Activated T-helper 1 cell treated with anti-CD3 and anti-CD28 coated beads, Interleukin-12 subunit alpha, Interleukin-12 subunit beta, Interleukin-2, Interleukin-4 antibody, amounts not matched to agents 30 ng/mL and 10 ng/mL and 1 ng/mL, durations not matched to agents 14 hours and 24 hours and 36 hours (primary cell): Measurements from ENCODE around the gene C2orf81. TPM values are rescaled to one million over a fixed set of nuclear protein-coding genes. Genes with fewer than 3 reads are reported as not detected.

ENCODE experiments used
- DNase-seq: peaks from one replicate; pipeline ENCODE4 v3.0.0; 2021; ENCODE audit warnings: low spot score
- H3K27ac Mint-ChIP-seq: one replicate; pipeline ENCODE4 v1.8.0; 2021; ENCODE audit warnings: mild to moderate bottlenecking, mixed read lengths
- H3K27me3 Mint-ChIP-seq: one replicate; pipeline ENCODE4 v1.8.0; 2022; ENCODE audit warnings: mild to moderate bottlenecking, moderate library complexity, mixed read lengths; ENCODE audit not compliant: insufficient read depth
- H3K36me3 Mint-ChIP-seq: one replicate; pipeline ENCODE4 v1.8.0; 2021; ENCODE audit warnings: low read depth, mixed read lengths
- H3K4me1 Mint-ChIP-seq: one replicate; pipeline ENCODE4 v1.8.0; 2021; ENCODE audit warnings: low read depth, mixed read lengths
- H3K4me3 Mint-ChIP-seq: one replicate; pipeline ENCODE4 v1.8.0; 2021; ENCODE audit warnings: mild to moderate bottlenecking, moderate library complexity, mixed read lengths
- H3K9me3 Mint-ChIP-seq: one replicate; pipeline ENCODE4 v1.8.0; 2021; ENCODE audit warnings: mixed read lengths
- intact Hi-C: fragments of 100-400 bp; cut with micrococcal nuclease; formaldehyde crosslinking; loops from one replicate; pipeline ENCODE4 v1.15.1; 2024
- total RNA-seq: library from RNA; stranded (reverse); gene quantifications from 2 replicates; pipeline ENCODE4 v1.2.3, GENCODE V29; 2022

Gene C2orf81
- total RNA-seq, 1 donor from 2014 or later = 1.9 TPM

DNA sequence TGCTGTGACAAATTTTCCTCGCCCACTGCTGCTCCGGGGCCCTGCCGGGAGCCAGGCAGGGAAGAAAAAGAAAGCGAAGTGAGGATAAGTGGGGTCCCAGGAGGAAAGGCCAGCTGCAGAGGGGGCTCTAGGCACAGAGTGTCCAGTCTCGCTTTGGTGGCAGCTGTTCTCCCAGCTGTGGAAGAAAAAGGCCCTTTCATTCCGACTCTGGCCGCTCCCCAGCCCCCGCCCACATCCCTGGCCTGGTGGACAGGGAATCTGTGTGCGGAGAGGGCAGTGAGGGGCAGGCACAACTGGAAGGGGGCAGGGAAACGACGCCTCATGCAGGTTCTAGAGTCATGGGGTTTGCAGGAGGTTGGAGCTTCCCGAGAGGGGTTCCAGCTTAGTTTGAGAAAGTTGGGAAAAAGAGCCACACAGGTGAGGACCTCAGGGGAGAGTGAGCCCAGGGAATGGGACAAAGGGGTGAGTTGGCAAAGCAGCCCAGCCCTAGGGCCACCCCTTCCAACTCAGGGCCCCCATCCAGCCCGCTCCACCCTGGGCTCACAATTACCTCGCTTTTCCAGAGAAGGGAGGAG, 18.5 kb upstream of the C2orf81 start:
- DNase-seq = no peak
- Mint-ChIP-seq H3K27me3 (peaks cover 33% of the 10 kb centered on the region), H3K27ac (peak overlapping the region; percentile 10), H3K36me3 (no peaks in the 10 kb centered on the region), H3K9me3 (no peaks in the 10 kb centered on the region), H3K4me3 (peak overlapping the region; percentile 27), H3K4me1 (peaks cover 22% of the 10 kb centered on the region)
- intact Hi-C loops = loop anchor here (1.0 to 2.0 kb wide), 2 partner anchors 15 to 19 kb away; partner anchors contain the start of genes C2orf81, INO80B and WDR54

DNA sequence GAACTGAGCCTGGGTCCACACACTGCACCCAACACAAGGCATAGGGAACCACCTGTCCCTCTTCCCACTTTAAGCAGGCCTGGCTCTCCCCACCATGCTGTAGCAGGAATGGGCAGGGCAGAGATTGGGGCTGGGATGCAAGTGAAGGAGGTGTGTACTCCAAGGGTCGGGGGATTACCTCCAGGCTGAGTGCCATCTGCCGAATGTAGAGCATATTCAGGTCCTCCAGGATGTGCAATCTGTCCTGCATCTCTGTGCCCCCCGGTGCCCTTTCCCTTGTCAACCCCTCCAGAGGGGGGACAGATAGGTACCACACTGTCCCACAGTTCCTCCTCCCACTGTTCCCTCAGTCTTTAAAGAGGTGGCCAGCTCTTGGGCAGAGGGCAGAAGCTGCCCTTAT, 18.0 kb upstream of the C2orf81 start:
- Mint-ChIP-seq H3K36me3 (no peaks in the 10 kb centered on the region), H3K27ac (no peak overlapping the region), H3K4me1 (peaks cover 17% of the 10 kb centered on the region), H3K27me3 (peaks cover 28% of the 10 kb centered on the region), H3K4me3 (no peak overlapping the region), H3K9me3 (no peaks in the 10 kb centered on the region)
- DNase-seq = no peak
- intact Hi-C loops = no loop called here

DNA sequence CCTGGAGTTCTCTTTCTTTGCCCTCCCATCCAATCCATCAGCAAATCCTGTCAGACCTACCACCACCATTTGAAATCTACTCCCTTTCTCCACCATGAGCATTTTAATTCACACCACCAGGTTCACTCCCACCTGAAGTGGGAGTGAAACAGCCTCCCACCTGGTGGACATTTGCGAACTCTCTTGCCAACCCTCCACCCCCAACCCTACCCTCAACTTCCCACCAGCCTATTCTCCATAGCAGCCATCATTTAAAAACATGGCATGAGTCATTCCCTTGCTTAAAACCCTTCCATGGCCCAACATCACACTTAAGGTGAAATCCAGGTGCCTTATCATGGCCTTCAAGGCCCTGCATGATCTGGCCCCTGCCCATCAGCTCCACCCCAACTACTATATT, 16.8 kb upstream of the C2orf81 start:
- Mint-ChIP-seq H3K36me3 (no peaks in the 10 kb centered on the region), H3K27me3 (peaks cover 21% of the 10 kb centered on the region), H3K27ac (no peak overlapping the region), H3K4me3 (no peak overlapping the region), H3K9me3 (no peaks in the 10 kb centered on the region), H3K4me1 (peaks cover 12% of the 10 kb centered on the region)
- DNase-seq = no peak
- intact Hi-C loops = no loop called here

DNA sequence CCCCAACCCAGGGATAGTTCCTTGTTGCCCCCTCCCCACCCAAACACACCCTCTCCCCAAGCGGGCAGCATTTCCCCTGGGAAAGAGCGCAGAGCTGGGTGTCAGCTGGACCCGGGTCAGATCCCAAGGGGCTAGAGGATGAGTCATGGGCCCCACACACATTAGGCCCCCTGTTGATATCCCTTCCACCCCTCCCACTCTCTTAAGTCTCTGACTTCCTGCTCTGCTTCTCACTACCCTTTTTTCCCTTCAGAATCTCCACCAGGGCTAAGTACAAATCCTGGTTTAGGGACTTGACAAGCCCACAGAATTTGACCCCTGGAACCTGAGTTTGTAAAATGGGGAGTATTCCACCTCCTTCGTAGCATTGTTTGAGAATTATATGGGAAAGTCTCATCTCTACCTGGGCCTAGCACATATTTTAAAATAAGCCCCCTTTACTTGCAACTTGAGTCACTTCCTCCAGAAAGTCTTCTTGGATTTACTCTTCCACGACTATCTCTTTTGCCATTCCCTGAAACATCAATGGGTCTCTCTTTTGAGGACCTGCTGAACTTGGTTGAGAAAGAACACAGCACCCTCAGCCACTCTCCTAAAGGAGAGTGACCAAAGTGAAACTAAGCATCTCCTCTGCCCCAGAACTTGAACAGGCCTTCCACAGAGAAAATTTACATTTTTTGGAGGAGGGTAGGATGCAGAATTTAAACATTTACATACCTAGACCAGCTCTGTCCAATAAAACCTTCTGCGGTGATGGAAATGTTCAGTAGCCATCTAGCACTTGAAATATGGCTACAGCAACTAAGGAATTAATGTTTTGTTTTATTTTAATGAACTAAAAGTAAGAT, 15.7 kb upstream of the C2orf81 start:
- H3K4me1 Mint-ChIP-seq = peaks cover 12% of the 10 kb centered on the region
- H3K4me3 Mint-ChIP-seq = no peak overlapping the region
- H3K27me3 Mint-ChIP-seq = peaks cover 13% of the 10 kb centered on the region
- no peaks in the 10 kb centered on the region for H3K36me3 Mint-ChIP-seq
- H3K9me3 Mint-ChIP-seq = no peaks in the 10 kb centered on the region
- no peak overlapping the region for H3K27ac Mint-ChIP-seq
- no peak for DNase-seq
- intact Hi-C loops = no loop called here

DNA sequence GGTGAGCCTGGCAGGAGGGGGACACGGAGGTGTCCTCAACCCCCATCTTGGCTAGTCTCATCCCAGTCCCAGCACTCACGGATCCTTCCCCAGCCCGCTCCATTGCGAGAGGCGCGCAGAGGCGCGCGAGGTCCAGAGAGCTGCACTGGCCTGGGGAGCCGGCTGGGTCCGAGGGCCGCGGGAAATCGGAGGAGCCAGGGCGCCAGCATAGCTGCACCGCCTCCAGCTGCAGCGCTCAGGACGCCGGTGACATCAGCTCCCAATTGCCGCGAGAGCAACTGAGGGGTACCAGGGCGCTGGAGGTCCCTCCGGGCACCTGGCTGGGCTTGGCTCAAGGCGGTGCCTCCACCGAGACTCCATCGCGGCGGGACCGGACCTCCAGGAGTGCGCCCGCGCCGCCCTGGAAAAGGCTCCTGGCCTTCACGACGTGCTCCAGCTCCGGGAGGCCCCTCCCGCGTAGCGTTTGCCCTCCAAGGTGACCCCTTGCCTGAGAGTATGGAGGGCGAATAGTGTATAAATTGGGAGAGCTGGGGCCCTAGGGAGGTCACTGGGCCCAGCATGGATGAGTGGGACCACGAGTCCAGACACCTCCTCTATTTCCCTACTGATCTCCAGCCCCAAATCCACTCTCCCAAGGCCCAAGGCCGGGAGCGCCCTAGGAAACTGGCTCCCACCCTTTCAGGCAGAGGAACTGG, 14.8 kb upstream of the C2orf81 start:
- Mint-ChIP-seq H3K9me3 (no peaks in the 10 kb centered on the region), H3K4me1 (peaks cover 12% of the 10 kb centered on the region), H3K27me3 (peaks cover 12% of the 10 kb centered on the region), H3K4me3 (no peak overlapping the region), H3K27ac (no peak overlapping the region), H3K36me3 (no peaks in the 10 kb centered on the region)
- no peak for DNase-seq
- intact Hi-C loops = no loop called here

DNA sequence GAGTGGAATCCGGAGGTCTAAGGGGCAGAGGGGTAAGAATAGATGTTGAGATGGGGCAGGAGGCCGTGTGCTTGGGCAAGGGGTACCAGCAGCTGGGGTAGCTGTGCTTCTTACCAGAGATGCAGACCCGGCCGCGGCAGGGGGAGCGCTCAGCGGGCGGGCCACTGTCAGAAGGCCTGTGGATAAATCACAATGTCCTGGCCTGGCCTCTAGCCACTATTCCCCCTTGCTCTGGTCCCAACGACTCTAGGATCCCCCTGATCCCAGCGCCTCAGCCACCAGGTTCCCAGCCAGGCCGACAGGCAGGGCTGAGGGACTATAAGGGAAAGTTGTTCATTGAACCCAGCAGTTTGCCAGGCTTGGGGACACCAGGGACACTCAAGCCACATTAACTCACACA, 9.1 kb upstream of the C2orf81 start:
- Mint-ChIP-seq H3K4me3 (no peak overlapping the region), H3K27me3 (no peaks in the 10 kb centered on the region), H3K4me1 (no peaks in the 10 kb centered on the region), H3K36me3 (peaks cover 10% of the 10 kb centered on the region), H3K9me3 (no peaks in the 10 kb centered on the region), H3K27ac (no peak overlapping the region)
- no peak for DNase-seq
- intact Hi-C loops = no loop called here

DNA sequence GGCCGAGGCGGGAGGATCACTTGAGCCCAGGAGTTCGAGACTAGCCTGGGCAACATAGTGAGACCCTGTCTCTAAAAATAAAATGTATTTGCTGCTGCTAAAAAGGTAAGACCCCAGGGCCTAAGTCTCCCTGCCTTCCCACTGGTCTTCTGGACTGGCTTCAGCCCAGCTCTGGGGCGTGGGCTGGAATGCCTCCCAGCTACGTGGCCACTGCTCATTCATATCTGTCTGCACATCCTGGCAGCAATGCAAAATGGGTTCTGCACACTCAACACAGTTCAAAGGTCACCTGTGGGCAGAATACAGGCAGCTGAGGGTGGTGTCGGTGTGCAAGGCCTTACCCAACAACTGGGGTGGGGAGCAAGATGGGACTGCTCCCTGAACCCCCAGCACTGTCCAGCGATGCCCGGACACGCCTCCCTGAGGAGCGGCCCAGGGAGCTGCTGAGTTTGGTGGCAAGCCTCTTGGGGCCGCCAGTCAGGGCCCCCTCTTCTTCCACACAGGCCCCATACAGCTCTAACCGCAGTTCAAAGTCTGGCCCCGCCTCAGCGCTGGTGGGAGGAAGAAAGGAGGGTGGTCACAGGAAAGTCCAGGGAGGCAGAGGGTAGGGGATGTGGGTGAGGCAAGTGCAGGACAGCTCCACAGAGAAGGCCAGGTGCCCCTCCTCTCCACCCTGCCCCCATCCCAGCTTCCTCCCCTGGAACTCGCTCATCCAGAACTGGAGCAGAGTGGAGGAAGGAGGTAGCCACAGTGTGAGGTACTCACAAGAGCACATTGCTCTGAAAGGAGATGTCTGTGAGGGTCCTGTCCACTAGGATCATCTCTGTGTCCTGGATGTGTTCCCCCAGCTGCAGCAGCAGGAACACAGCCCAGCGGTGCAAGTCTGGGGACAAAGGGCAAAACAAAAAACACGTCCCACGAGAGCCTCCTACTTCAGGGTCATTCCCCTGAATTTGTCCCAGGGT, 8.3 kb upstream of the C2orf81 start:
- Mint-ChIP-seq H3K9me3 (no peaks in the 10 kb centered on the region), H3K36me3 (peaks cover 17% of the 10 kb centered on the region), H3K27ac (no peak overlapping the region), H3K27me3 (no peaks in the 10 kb centered on the region), H3K4me3 (no peak overlapping the region), H3K4me1 (no peaks in the 10 kb centered on the region)
- intact Hi-C loops = loop anchor here (10.0 kb wide), 1 partner anchor 225 kb away; the partner anchor contains the start of gene SEMA4F
- no peak for DNase-seq

DNA sequence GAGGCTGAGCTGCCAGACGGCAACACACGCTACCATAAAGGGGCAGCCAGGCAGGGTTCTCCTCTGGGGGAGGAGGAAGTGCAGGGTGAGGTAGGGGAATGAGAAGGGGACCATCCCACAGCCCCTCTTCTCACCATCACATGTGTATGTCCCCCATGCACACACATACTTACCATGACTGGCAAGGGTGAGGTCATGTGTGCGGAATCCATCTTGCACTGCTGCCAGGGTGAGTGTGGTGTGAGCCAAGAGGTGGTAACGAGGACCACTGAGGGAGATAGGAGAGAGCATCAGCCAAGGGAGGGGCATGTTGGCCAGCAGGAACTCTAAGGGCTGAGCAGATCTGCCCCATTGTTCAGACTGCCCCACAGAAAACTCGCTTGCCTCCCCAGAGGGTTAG, 7.3 kb upstream of the C2orf81 start:
- no peak overlapping the region for H3K4me3 Mint-ChIP-seq
- peaks cover 18% of the 10 kb centered on the region for H3K36me3 Mint-ChIP-seq
- H3K27ac Mint-ChIP-seq = no peak overlapping the region
- intact Hi-C loops = loop anchor here (10.0 kb wide), 1 partner anchor 226 kb away; the partner anchor contains the start of gene SEMA4F
- H3K4me1 Mint-ChIP-seq = peaks cover 2% of the 10 kb centered on the region
- no peaks in the 10 kb centered on the region for H3K9me3 Mint-ChIP-seq
- DNase-seq = no peak
- no peaks in the 10 kb centered on the region for H3K27me3 Mint-ChIP-seq

DNA sequence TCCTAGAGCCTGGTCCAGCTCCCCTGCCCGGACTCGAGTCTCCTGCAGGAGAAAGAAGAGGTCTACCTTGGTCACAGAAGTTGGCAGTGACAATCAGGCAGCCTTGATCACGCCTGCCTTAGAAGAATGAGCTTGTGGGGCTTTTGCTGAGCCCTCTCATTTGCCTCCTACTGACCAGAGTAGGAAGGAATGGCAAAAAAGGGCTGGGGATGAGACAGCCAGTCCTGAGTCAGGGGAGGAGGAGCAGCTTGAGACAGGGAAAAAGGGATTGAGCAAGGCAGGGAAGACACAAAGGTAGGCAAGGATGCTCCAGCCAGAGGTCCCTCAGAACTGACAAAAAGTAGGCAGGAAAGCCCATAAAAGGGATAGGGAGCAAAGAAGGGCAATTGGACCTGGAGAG, 6.1 kb upstream of the C2orf81 start:
- H3K4me3 Mint-ChIP-seq = no peak overlapping the region
- no peak overlapping the region for H3K27ac Mint-ChIP-seq
- H3K27me3 Mint-ChIP-seq = no peaks in the 10 kb centered on the region
- intact Hi-C loops = loop anchor here (10.0 kb wide), 1 partner anchor 227 kb away; the partner anchor contains the start of gene SEMA4F
- no peaks in the 10 kb centered on the region for H3K9me3 Mint-ChIP-seq
- peaks cover 25% of the 10 kb centered on the region for H3K36me3 Mint-ChIP-seq
- no peak for DNase-seq
- peaks cover 13% of the 10 kb centered on the region for H3K4me1 Mint-ChIP-seq

DNA sequence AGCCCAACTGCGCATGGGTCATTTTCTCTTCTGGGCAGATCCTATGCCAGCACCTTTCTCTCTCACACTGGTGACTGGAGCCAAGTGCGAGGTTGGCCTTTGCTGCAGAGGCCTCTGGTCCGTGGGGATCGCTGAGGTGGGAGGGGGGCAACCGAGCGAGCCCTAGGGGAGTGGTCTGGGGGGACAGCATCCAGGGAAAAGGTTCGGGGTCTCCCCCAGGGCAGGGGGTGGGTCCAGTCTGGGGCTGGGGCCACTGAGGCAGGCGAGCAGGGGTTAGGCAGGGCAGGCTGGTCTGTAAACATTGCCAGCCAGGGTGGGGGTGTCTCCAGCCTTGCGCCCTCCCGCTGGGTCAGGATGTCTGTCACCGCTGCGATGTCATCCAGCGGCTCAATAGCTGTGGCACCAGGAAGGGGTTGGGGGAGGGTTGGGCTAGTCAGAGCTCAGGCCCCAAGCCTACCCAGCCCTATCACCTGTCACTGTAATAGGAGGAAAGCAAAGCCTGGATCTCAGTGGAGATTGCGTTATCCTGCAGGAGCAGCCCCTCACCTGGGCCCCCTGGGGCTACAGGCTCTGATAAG, 4.9 kb upstream of the C2orf81 start:
- DNase-seq = no peak
- intact Hi-C loops = loop anchor here (10.0 kb wide), 1 partner anchor 229 kb away; the partner anchor contains the start of gene SEMA4F
- Mint-ChIP-seq H3K9me3 (no peaks in the 10 kb centered on the region), H3K27ac (no peak overlapping the region), H3K36me3 (peaks cover 25% of the 10 kb centered on the region), H3K4me1 (peaks cover 14% of the 10 kb centered on the region), H3K27me3 (no peaks in the 10 kb centered on the region), H3K4me3 (no peak overlapping the region)

DNA sequence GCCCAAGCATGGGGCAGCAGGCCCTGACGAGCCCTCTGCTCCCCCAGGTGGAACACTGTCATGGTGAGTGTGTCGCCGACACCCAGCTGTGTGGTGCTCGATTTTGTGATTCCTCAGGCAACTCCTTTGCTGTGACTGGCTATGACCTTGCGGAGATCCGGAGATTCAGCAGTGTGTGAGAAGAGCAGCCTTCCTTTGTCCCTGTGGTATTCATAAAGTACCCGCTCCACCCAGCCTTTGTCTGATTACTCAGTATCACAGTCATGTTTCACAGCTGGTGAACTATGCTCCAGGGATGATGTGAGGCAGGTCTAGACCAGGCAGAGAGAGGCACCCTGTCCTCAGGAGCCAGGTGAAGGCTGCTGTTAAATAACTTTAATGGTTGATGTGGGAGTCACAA, 4.1 kb upstream of the C2orf81 start:
- H3K9me3 Mint-ChIP-seq = no peaks in the 10 kb centered on the region
- H3K36me3 Mint-ChIP-seq = peaks cover 25% of the 10 kb centered on the region
- peaks cover 20% of the 10 kb centered on the region for H3K4me1 Mint-ChIP-seq
- no peaks in the 10 kb centered on the region for H3K27me3 Mint-ChIP-seq
- H3K27ac Mint-ChIP-seq = no peak overlapping the region
- DNase-seq = no peak
- no peak overlapping the region for H3K4me3 Mint-ChIP-seq
- intact Hi-C loops = loop anchor here (10.0 kb wide), 1 partner anchor 229 kb away; the partner anchor contains the start of gene SEMA4F

DNA sequence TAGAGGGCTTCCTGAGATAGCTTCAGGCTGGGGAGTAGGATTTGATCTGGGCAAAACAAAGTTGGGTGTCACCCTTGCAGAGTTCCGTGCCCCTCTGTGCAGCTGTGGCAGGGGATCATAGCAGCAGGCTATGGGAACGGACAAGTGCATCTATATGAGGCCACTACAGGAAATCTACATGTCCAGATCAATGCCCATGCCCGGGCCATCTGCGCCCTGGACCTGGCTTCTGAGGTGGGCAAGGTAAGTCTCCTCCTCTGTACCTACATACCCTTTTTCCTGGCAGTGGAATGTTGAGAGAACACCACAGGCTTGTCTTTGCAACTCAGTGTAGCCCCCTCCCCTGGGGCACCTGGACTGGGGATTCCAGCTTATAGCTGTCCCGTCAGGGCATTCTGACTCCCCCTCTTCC, 3.6 kb upstream of the C2orf81 start:
- intact Hi-C loops = loop anchor here (10.0 kb wide), 1 partner anchor 230 kb away; the partner anchor contains the start of gene SEMA4F
- no peak overlapping the region for H3K27ac Mint-ChIP-seq
- H3K9me3 Mint-ChIP-seq = no peaks in the 10 kb centered on the region
- no peaks in the 10 kb centered on the region for H3K27me3 Mint-ChIP-seq
- H3K4me3 Mint-ChIP-seq = no peak overlapping the region
- peaks cover 25% of the 10 kb centered on the region for H3K36me3 Mint-ChIP-seq
- H3K4me1 Mint-ChIP-seq = peaks cover 25% of the 10 kb centered on the region
- DNase-seq = no peak
